Prostate gland (tissue), 2 donors: ENCODE measurements around the gene TAGLN.

ENCODE experiments used
- CTCF ChIP-seq, 4 experiments: fragments of 200-600 bp in 2 of 4; fragments of 450-650 bp in 2 of 4; sonication (generic) in 2 of 4; IDR thresholded peaks; 1 replicate in 3 of 4; 2 replicates in 1 of 4; pipeline ENCODE4 v1.5.1; 2016 to 2019; ENCODE audit warnings: antibody characterized with exemption in 4 of 4, mild to moderate bottlenecking in 2 of 4, moderate library complexity in 2 of 4
- POLR2A ChIP-seq: fragments of 450-650 bp; IDR thresholded peaks from one replicate; pipeline ENCODE4 v1.6.1; 2016; ENCODE audit warnings: antibody characterized with exemption, mild to moderate bottlenecking

GRCh38 chr11:117205211-117205818 lies 6.1 kb downstream of the TAGLN start:
- no peak for TF ChIP-seq CTCF (IDR thresholded peaks at IDR 0.05)
- TF ChIP-seq POLR2A, result no peak
